Measurements from ENCODE around the gene ELP6.
"Not testable (repeated sequence)": the region's sequence is repeated elsewhere in the genome, so short reads cannot be mapped to it uniquely, and the experiment has no call there.

The ELP6 gene

GRCh38 chr3:47464588-47464987 lies 48.9 kb downstream of the ELP6 start:
- DNase-seq (ENCODE audit: low read depth) = no peak

- not testable (repeated sequence) for DNase-seq (ENCODE audit: low read depth)
Measured at GRCh38 chr3:47459534-47460085, 53.9 kb downstream of the ELP6 start.

GRCh38 chr3:47456984-47457383 lies 56.5 kb downstream of the ELP6 start:
- no peak for DNase-seq (ENCODE audit: low read depth)

DNA sequence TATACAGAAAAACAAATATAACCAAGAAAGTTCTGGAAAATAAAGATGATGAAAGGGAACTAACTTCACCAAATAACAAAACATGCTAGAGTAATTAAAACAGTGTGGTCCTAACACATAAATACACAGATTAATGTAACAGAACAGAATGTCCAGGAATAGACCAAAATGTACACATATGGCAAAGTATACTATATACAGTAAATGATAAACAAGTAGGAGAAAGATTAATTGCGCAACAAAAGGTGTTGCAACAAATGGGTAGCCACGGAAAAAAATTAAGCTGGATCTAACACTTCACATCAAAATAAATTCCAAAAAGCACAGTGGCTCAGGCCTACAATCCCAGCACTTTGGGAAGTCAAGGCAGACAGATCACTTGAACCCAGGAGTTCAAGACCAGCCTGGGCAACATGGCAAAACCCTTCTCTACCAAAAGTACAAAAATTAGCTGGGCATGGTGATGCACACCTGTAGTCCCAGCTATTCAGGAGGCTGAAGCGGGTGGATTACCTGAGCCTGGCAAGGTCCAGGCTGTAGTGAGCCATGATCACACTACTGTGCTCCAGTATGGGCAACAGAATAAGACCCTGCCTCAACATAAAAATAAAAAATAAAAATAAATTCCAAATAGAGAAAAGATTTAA lies 57.6 kb downstream of the ELP6 start:
- DNase-seq (ENCODE audit: low read depth) = peak; percentile 80

DNA sequence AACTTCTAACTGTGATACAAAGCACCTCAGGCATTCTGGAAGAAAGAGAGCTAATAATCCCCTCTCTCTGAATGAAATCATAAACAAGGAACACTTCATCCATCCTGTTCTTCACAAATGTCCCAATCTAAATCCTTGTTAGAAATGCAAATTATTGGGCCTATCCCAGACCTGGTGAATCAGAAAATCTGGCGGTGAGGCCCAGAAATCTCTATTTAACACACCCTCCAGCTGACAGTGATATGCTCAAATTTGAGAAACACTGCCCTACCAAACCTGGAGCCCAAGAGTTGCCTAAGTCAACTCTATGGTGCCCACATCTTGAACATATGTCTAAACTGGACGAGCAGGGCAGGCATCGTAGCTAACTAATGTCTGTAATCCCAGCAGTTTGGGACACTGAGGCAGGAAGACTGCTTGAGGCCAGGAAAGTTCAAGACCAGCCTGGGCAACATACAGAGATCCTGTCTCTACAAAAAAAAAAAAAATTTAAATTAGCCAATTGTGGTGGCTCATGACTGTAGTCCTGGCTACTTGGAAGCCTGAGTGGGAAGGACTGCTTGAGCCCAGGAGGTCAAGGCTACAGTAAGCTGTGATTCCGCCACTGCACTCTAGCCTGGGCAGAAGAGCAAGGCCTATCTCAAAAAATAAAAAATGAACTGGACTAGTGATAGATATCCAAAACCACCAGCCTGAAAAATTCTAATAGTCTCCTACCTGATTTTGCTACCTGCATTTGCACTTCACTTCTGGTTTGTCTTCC lies 60.9 kb downstream of the ELP6 start:
- no peak for DNase-seq (ENCODE audit: low read depth)
